ENCODE results near the gene SDHB.
A peak's percentile ranks its signal among the peaks of the same experiment; 100 is the strongest.

Gene SDHB

DNA sequence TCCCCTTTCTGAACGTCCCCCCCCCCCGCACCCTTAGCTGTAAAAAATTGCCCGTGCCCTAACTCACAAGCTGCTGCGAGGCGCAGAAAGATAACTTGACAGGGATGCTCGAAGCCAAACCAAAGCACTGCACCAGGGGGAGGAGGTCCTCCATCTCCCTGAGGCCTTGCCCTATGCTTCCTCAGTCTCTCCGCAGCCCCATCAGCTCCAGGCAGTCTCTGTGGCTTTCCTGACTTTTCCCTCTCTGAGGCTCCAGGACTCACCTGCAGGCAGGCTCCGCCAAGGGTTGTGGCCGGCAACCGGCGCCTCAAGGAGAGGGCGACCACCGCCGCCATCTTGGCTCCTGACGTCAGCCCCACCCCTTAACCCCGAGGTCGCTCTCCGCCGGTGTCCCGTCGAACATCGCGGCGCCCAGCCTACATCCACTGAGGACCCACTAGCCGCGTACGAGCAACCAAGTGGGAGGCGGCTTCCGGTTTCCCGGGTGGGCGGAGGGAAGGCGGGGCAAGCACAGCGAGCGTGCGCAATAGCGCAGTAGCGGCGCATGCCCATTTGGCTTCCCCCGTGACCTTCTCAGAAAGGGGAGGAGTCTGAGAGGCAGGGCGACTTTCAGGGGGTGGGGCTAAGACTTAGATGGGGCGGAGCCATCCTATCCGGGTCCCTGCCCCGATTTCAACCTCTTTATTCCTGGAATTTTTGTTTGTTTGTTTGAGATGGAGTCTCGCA lies at the start of gene SDHB:
SDHB (minus strand) TSS at position 348 of the 726 bp plus-strand sequence; CDS start at position 335, 13 bp downstream.
- DNase-seq, result peak; percentile 97

- DNase-seq, result no peak
Measured at GRCh38 chr1:17102232-17102631, 48.4 kb upstream of the SDHB start.

DNA sequence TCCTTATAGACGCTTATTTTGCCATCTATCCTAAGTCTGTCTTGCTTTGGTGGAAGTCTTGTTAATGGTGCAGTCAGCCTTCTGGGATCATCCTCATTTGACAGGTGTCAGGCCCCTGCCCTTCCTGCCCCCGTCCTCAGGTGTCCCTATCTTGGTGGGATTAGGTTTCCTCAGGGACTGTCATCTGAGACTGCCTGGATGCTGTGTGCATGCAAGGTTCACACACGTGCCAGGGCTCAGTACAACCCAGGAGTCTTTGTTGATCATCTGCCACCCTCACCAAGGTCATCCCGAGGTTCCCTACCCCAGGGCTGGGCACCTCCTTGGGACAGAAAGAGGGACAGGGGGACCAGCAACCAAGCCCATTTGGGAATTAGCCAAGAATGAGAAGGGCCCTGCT lies 47.4 kb upstream of the SDHB start:
- no peak for DNase-seq

DNA sequence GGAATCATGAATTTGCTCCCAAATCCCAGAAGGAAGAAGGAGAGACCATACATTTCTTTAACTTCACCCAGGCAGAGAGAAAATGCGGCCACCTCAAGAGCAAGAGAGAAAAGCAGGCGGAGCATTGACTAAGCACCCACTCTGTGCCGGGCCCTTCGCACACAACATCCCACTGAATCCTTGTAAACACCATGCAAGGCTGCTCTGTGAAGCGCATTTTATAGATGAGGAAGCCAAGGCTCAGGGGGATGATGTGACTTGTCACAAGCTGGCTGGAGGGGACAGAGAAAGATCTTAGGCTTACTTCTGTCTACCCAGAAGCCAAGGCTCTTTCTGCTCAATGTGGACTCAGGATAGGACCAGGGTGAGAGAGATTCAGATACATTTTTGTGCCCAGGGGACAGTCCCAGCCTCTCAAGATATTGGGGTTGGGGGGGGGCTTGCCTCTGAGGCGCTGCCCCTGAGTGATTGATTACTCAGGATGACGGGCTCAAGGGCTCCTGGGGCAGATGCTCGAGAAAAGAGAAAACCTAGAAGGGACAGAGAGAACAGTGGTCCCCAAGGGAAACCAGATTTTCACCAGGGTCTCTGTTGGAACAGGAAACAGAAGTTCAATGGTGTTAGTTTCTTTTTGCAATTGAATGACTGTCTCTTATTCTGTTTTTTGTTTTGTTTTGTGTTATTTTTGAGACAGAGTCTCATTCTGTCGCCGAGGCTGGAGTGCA lies 45.9 kb upstream of the SDHB start:
- DNase-seq, result no peak

DNA sequence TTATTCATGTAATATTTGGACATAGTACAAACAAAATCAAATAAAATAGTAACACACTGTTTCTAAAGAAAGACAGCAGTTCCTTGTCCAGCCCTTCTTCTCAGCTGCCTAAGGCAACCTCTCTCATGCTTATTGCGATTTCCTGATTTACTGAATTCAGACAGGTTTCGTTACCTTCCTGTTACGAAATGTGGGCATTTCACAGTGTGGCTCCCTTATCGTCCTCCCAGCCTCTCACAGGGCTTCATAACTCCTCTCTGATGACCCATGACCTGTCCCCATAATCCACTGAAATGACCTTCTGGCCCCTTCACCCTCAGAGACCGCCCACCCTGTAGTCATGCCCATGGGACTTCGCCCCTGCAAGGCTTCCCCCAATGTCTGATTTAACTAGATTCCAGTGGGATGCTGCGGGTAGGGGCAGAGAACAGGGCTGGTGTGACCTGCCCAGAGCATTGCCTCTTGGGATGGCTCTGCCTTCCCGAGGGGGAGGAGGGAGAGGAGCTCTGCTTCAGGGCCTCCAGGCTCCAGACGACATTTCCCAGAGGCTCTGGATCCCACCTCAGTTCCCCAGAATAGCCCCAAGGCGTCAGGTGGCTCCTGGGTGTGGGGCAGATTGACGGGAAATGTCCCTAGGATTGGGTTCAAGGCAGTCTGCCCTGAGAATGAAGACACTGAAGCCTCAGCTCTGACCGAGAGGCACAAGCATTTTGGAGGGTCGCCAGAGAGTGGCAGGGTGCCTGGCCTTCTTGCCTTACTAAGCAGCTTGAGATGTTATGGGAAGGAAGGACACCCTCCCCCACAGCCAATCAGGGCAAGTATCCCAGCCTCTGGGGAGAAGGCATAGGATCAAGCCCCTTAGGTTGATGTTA lies 44.9 kb upstream of the SDHB start:
- DNase-seq, result no peak

DNA sequence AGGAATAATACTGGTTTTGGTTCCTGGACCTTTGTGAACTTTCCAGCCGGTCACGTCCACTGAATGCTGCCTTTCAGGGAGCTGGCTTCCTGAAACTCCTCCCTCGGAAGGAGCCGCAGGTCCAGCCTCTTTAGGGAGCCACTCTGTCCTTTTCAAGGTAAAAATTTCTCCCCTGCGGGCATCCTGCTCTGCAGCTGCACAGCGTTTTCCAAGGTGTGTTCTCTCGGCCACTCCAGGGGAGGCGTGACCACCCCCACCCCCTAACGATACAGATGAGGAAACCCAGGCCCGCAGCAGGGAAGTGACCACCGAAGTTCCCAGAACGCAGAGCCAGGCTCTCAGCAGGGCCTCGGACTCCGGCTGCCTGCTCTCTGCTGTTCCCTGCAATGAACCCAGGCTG lies 44.0 kb upstream of the SDHB start:
- no peak for DNase-seq

- DNase-seq, result no peak
Measured at GRCh38 chr1:17097147-17097546, 43.3 kb upstream of the SDHB start.

DNA sequence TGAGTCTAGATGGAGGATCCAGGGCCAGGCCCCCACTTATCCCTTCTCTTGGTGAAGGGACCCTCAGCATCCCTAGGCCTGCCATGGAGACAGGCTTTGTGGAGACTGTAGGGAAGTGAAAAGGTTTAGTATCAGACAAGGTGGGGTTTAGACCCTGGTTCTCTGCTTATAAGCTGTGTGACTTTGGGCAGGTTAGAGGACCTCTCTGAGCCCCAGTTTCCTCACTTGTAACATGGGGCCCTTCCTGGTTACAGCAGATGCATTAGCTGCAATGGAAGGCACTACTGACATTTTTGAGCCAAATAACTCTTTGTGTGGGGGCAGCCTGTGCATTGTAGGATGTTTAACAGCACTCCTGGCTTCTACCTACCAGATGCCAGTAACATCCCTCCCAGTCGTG lies 42.8 kb upstream of the SDHB start:
- no peak for DNase-seq

DNA sequence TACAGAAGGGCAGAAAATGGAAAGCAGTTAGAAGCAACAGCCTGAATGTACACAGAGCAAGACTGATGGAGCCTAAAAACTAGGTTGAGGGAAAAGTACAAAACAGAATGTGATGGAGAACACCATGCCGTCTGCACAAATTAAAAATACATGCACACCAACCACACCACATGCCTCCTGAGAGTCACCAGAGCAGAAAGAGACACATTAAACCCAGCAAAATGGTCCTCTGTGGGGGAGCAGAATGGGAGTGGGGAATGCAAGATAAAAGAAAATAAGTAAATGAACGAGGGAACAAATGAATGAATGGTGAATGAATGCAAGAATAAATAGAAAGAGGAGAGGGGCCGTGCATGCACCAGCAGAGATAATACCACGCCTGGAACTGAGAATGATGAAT lies 41.3 kb upstream of the SDHB start:
- DNase-seq, result no peak

- DNase-seq, result no peak
Measured at GRCh38 chr1:17094664-17095063, 40.8 kb upstream of the SDHB start.

DNA sequence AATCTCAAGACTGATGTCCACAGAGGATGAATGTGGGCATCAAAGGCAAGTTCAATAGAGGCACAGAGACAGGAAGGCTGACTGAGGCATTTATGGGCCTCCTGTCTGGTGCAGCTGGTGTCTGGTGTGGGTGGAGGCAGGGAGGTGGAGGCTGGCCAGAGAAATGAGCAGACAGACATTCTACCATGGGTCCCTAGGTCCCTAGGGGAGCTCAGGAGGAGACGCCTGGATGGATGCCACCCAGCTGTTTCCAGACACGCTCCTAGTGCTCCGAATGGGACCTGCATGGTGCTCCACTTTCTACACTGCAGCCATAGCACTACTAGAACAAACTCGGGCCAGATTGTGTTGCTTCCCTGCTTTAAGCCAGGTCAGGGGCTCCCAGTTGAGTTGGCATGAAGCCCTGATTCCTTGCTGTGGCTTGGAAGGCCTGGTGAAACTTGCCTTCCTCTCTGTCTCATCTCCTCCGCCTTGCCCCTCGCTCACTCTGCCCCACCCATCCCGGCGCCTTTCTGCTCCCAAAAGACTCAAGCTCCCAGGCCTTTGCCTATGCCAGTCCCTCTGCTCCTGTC lies 40.1 kb upstream of the SDHB start:
- DNase-seq, result no peak

DNA sequence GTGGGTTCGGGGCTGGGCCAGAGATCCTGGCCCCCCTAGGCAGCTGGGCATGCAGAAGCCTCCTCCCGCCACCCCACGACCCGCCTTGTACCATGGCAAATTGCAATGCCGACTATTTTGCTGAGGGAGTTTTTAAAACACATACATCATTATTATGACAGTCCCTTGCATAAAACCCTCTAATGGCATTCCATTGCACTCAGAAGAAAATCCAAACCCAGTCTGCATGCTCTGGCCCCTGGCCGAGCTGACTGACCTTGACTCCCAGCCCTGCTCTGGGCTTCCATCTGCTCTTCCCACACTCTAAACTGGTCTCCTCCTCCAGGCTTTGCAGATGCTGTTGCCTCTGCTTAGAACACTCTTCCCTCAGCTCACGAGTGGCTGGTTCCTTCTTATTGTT lies 37.4 kb upstream of the SDHB start:
- no peak for DNase-seq

GRCh38 chr1:17089506-17089905 lies 35.7 kb upstream of the SDHB start:
- DNase-seq, result no peak

GRCh38 chr1:17086751-17087150 lies 32.9 kb upstream of the SDHB start:
- DNase-seq, result no peak

- no peak for DNase-seq
Measured at GRCh38 chr1:17084787-17085186, 31.0 kb upstream of the SDHB start.

- no peak for DNase-seq
Measured at GRCh38 chr1:17082761-17083160, 28.9 kb upstream of the SDHB start.

- DNase-seq, result no peak
Measured at GRCh38 chr1:17081439-17081838, 27.6 kb upstream of the SDHB start.

DNA sequence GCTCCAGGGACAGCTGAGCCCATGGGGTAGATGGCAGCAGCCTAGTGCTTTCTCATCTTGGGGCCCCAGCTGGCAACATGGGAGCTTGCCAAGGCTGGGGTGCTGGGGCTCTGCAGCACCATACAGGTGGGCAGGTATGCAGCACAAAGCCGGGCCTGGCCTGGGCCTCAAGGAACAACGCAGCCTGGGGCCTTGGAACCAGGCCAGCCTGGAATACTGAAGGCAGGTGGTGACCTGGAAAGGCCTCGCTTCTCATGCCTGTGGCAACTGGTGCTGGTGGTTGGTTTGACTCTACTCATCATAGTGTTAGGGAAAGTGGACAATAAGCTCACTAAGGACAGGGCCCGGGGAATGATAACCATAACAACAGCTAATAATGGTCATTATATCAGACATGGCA lies 27.0 kb upstream of the SDHB start:
- DNase-seq, result no peak

GRCh38 chr1:17080085-17080759 lies 26.4 kb upstream of the SDHB start:
- DNase-seq, result no peak

- DNase-seq, result no peak
Measured at GRCh38 chr1:17078991-17079868, 25.4 kb upstream of the SDHB start.

GRCh38 chr1:17075470-17076255 lies 21.8 kb upstream of the SDHB start:
- no peak for DNase-seq

Data from COR-L47 (cell line).